HG02642 (cell line): ENCODE results near the gene SKI.

Experiments used
- ATAC-seq: cut with Tn5 transposase; IDR thresholded peaks from one replicate; pipeline ENCODE4 v1.9.1; 2021; ENCODE audit warnings: mild to moderate bottlenecking; ENCODE audit not compliant: unreplicated experiment, poor library complexity

The SKI gene

DNA sequence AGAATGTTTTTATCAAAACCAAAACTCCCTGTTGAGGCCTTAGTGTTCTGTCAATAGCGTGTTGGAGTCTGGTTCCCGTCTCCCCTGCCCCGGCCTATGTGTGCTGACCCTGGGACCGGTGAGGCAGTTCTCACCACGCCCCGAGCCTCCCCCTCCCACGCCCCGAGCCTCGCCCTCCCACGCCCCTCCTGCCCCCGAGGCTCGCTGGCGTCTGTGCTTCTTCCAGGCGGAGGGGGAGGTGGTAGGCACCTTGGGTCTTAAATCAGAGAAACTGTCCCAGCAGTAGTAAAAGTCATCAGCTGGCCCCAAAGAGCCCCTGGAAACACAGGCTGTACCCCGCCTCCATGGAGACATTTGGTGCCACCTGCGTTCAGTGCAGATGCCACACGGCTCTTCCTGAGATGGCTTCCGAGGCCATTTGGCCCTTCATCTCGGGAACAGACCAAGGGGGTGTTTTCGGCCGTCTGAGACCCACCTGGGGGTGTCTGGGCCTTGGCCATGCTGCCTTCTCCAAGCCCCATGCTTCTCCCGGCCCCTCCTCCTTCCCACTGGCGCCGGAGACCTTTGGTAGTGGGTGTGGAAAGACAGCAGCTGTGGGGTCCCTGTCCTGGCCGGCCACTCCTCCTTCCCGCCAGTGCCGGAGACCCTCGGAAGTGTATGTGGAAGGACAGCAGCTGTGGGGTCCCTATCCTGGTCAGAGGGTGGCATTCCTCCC, 44.7 kb downstream of the SKI start:
- no peak for ATAC-seq

DNA sequence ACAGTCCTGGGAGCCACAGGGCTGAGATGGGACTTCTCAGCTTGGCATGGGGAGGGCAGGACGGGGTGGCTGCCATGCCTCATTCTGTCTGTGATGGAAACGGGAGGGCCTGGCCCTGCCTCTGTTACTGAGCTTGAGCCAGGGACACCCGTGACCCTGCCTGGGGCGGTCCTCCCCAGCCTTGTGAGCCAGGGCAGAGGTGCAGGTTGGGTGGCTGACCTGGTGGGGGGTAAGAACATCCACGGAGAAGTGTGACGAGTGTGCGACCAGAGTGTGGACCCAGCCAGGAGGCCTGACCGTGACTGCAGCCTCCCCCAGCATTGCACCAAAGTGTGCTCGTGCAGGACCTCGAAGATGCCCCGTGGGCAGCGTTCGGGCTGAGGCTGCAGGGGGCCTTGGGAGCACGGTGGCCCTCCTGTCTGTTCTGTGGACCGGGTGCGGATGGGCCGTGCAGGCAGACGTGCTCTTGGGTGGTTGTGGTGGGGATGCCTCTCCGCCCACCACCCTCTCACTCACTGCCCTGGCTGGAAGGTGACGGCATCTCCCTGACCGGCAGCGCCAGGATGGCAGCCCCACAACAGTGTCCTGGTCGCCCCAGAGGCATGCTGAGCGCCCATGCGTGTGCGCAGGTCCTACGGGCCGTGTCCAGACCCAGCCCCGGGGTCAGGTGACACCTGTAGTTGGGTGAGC, 45.4 kb downstream of the SKI start:
- ATAC-seq = no peak

GRCh38 chr1:2274231-2274928, 46.3 kb downstream of the SKI start:
- no peak for ATAC-seq

DNA sequence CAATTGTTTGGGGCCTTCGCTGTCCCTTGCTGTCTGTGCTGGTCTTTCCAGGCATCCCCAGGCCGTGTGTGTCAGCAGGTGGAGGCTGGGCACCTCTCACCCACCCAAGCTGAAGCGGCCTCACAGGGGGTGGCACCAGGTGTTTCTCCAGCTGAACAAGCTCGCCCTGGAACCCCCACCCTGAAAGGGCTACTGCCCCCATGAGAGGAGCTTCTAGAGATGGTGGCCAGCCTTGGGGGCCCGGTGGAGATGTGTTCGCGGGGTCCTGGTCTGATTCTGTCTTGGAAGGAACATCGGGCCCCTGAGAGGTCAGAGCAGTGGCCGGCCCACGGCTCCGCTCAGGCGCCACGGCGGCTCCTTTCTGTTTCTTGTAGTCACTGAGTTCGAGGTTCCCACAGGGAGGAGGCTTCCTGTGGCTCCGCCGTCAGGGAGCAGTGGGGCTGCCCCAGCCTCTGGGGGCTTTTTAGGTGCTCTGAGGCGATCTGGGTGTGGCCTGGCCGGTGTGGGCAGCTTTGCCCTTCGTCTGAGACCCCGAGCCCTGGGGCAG, 46.9 kb downstream of the SKI start:
- no peak for ATAC-seq

GRCh38 chr1:2275796-2276536, 47.8 kb downstream of the SKI start:
- ATAC-seq = no peak

DNA sequence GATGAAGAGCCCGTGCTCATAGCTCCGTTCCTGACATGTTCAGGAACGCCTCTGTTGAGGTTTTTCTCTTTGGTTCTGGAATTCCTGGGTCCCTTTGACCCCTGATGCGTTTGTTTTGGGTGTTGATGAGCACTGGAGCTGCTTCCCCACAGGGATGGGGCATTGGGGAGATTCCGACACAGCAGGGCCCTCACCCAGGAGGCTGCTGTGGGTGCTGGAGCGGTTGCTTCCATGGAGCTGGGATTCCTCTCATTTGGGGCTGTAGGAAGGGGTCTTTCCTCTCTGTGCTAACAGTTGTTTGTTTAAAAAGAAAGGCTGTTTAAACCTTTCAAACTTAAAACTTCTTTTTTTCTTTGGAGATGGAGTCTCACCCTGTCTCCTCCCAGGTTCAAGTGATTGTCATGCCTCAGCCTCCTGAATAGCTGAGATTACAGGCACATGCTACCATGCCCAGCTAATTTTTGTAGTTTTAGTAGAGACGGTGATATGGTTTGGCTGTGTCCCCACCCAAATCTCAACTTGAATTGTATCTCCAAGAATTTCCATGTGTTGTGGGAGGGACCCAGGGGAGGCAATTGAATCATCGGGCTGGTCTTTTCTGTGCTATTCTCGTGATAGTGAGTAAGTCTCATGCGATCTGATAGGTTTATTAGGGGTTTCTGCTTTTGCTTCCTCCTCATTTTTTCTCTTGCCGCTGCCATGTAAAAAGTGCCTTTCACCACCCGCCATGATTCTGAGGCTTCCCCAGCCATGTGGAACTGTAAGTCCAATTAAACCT, 48.9 kb downstream of the SKI start:
- ATAC-seq = no peak

- ATAC-seq = no peak
These were observed 49.8 kb downstream of the SKI start for GRCh38 chr1:2277741-2278488.

GRCh38 chr1:2278591-2279209, 50.6 kb downstream of the SKI start:
- ATAC-seq = no peak

DNA sequence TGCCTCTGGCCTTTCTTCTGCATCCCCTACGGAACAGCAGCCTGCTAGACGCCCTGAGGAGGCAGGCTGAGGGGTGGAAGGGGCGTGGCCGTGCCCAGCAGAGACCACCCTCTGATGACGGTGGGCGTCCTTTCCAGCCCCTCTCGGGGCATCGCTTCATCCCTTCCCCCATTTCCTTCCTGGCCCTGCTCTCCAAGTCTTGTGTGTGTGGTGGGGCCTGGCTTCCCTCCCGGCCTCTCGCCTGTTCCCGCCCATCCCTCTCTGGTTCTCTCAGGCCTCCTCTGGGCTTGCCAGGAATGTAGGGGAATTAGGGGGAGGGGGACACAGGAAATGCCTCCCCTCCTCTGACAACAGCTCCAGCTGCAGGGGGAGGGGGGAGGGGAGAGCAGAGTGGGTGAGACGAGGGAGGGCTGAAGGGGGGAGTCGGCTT, 51.1 kb downstream of the SKI start:
- no peak for ATAC-seq

DNA sequence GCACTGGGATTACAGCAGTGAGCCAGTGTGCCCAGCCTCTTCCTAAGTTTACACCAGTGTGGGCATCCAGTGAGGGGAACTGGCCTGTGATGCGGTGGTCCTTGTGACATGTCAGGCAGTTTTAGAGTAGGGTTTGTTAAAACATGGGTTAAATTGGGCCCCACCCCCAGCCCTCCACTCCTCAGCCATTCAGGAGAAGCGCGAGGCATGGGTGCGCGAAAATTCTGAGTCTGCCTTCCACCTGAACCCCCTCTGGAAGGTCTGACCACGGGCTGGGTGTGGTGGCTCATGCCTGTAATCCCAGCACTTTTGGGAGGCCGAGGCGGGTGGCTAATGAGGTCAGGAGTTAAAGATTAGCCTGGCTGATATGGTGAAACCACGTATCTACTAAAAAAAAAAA, 51.7 kb downstream of the SKI start:
- ATAC-seq = no peak

DNA sequence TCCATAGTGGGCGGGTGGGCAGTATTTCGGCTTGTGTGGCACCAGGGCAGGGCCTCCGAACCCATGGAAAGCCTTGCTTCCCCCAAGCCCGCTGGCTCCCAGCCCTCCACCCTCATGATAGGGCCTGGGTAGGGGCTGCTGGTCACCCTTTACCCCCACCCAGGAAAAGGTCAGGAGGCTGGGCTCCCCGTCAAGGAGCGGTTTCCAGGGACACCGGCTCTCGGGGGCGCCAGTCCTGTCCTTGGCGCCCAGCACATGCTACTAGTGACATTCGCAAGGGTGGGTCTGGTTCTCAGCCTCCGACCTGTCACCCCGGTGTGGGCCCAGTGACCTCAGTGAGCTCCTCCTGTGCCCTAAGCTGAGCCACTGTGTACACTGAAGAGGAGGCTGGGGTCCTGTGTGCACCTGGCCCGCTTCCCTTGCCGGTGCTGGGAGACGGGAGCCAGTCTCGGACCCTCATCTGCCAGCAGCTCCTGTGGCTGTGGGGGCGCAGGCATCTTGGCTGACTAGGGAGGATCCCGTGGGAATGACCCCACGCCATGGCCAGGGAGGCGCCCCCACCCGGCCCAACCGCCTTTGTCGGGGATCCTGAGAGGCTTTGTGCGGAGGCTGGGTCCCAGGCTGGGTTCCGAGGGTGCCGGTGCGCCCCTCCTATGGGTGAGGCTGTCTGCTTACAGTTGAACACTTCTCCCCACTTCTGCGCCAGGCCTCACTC, 54.6 kb downstream of the SKI start:
- ATAC-seq = no peak

GRCh38 chr1:2283371-2283990, 55.4 kb downstream of the SKI start:
- no peak for ATAC-seq

DNA sequence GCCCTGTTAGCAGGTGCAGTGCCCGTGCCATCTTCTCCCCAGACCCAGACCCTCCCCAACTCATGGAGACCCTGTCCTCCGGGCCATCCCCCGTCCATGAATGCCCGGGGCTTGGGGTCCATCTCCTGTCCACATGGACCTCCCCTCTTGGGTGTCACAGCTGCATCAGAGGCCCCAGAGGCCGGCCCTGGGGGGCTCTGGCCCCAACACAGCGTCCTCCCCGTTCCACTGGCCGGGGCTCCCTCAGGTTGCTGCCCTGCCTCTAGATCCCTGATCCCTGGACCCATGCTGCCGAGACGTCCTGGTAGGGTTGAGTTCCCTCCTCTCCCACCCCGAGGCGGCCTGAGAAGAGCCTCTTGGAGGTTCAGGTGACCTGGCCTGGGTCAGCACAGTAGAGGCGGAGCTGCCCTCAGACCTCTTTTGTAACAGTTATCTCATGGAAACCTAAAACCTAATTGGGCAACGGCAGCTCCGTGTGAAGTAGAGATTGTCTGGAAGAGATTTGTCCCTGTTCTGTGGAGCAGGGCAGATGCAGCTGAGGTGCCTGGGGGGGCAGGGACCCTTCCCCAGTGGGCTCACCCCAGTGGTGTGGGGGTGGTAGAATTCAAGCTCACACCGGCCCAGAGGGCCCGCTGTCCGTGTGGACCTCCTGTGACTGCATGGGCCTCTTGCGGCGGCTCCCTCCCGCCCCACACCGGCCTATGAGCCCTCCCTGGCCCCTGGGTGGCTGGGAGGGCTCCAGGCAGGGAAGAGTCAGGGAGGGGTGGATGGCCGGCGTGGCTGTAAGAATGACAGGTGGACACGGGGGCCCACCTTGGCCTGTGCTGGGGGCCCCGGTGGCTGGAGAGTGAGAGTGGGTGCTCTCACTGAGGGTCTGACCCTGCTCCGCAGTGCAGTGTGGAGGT, 56.1 kb downstream of the SKI start:
- no peak for ATAC-seq

GRCh38 chr1:2284932-2285331, 56.8 kb downstream of the SKI start:
- no peak for ATAC-seq

- no peak for ATAC-seq
These were observed 58.8 kb downstream of the SKI start for GRCh38 chr1:2286923-2287322.

DNA sequence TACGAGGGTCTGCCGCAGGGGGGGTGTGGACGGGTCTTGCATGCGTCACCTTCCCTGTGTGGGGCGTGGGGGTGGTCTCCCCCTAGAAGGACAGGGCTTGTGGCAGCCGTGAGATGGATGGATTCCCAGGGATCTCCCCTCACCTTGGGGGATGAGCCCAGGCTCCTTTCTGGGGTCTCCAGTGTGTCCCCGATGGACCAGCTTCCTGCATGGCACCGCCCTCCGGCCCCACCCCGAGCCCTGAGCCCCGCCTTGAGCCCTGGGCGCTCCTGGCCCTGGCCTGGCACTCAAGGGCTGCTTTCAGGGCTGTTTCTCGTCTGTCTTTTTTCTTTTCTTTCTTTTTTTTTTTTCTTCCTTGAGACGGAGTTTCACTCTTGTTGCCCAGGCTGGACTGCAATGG, 59.5 kb downstream of the SKI start:
- no peak for ATAC-seq

DNA sequence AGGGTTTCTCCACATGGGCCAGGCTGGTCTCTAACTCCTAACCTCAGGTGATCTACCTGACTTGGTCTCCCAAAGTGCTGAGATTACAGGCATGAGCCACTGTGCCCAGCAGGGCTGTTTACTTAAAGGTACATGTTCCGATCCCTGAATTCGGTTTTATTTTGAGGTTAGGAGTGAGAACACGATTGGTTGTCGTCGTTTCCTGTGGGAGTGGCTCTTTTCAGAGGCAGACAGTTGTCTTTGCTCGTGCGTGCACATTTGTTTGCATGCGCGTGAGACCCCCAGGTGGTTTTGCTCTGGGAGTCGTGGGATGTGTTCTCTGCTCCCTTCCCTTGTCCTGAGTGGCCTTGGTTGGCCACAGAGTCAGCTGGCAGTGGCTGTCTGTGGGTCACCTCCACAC, 60.2 kb downstream of the SKI start:
- no peak for ATAC-seq
